ENCODE results near the gene STX1A. TPM values are rescaled to one million over a fixed set of nuclear protein-coding genes. Genes with fewer than 3 reads are reported as not detected.

The STX1A gene
- total RNA-seq, 3 donors from 2014 or later, result 5.9 to 9.5 (median 8.5) TPM

GRCh38 chr7:73739387-73739767 lies 19.9 kb upstream of the STX1A start:
- no peaks in the 10 kb centered on the region for H3K27me3 ChIP-seq
- H3K4me1 ChIP-seq, result peaks cover 0 to 20% of the 10 kb centered on the region in 2 donors
- H3K36me3 ChIP-seq, result no peaks in the 10 kb centered on the region
- H3K27ac ChIP-seq, result peak overlapping the region; percentile 97 to 99
- no peak for TF ChIP-seq CTCF (IDR thresholded peaks at IDR 0.05)
- TF ChIP-seq POLR2AphosphoS5 (IDR thresholded peaks at IDR 0.05), result no peak
- TF ChIP-seq POLR2A (IDR thresholded peaks at IDR 0.05), result no peak
- intact Hi-C loops (cut with DNase I; ENCODE audit: low total_unique reads), result no loop called here
- peak overlapping the region; percentile 71 to 84 (median 73) for H3K4me3 ChIP-seq
- no peaks in the 10 kb centered on the region for H3K9me3 ChIP-seq
- DNase-seq (ENCODE audit: low spot score in 2 of 2), result peak in 1 of 2 donors; percentile 40

- Histone ChIP-seq H3K9me3 (no peaks in the 10 kb centered on the region), H3K27ac (peak within 1 kb of the TSS; percentile 97 to 99), H3K4me3 (peak within 1 kb of the TSS; percentile 71 to 84 (median 73)), H3K27me3 (no peaks in the 10 kb centered on the region), H3K36me3 (no peaks in the 10 kb centered on the region), H3K4me1 (peaks cover 0 to 20% of the 10 kb centered on the region in 2 donors)
- intact Hi-C loops (cut with DNase I; ENCODE audit: low total_unique reads), result no loop called here
- TF ChIP-seq CTCF (IDR thresholded peaks at IDR 0.05), result no peak
- peak; percentile 95 to 98 (median 98) for TF ChIP-seq POLR2AphosphoS5 (IDR thresholded peaks at IDR 0.05)
- TF ChIP-seq POLR2A (IDR thresholded peaks at IDR 0.05), result peak; percentile 70
- peak; percentile 97 to 100 for DNase-seq (ENCODE audit: low spot score in 2 of 2)
Observed at GRCh38 chr7:73738612-73739386, 19.3 kb upstream of the STX1A start, which contains the start of gene ABHD11. TSS of gene ABHD11 (minus strand) at chr7:73738802. CDS start at chr7:73738770, 32 bp downstream.

DNA sequence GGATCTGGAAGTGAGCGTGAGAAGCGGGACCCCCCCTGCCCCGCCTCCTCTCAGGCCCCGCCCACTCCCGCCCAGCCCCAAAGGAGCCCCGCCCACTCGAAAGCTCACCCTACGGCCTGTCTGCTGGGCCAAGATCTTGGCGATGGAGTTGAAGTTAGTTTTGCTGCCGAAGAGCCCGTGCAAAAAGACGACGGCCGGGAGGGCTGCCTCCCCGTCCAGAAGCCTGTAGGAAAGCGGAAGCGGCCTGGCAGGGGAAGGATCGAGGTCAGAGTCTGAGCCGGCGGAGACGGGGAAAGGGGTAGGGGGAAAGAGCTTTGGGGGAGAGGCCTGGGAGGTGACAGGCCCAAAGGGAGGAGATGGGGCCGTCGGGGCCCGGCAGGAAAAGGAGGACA lies 18.7 kb upstream of the STX1A start:
- no peaks in the 10 kb centered on the region for H3K9me3 ChIP-seq
- intact Hi-C loops (cut with DNase I; ENCODE audit: low total_unique reads), result no loop called here
- peak overlapping the region; percentile 97 to 99 for H3K27ac ChIP-seq
- no peaks in the 10 kb centered on the region for H3K27me3 ChIP-seq
- peaks cover 0 to 20% of the 10 kb centered on the region in 2 donors for H3K4me1 ChIP-seq
- DNase-seq (ENCODE audit: low spot score in 2 of 2), result peak in 1 of 2 donors; percentile 44
- peak overlapping the region; percentile 71 to 84 (median 73) for H3K4me3 ChIP-seq
- TF ChIP-seq POLR2AphosphoS5 (IDR thresholded peaks at IDR 0.05) (no peak), CTCF (IDR thresholded peaks at IDR 0.05) (no peak), POLR2A (IDR thresholded peaks at IDR 0.05) (no peak)
- H3K36me3 ChIP-seq, result no peaks in the 10 kb centered on the region

- no peak for TF ChIP-seq POLR2AphosphoS5 (IDR thresholded peaks at IDR 0.05)
- no peak for TF ChIP-seq POLR2A (IDR thresholded peaks at IDR 0.05)
- TF ChIP-seq CTCF (IDR thresholded peaks at IDR 0.05), result no peak
- Histone ChIP-seq H3K27me3 (no peaks in the 10 kb centered on the region), H3K9me3 (no peaks in the 10 kb centered on the region), H3K4me3 (peak overlapping the region; percentile 71 to 84 (median 73)), H3K4me1 (peaks cover 0 to 20% of the 10 kb centered on the region in 2 donors), H3K27ac (peak overlapping the region; percentile 97 to 99), H3K36me3 (no peaks in the 10 kb centered on the region)
- intact Hi-C loops (cut with DNase I; ENCODE audit: low total_unique reads), result no loop called here
- DNase-seq (ENCODE audit: low spot score in 2 of 2), result no peak
Observed at GRCh38 chr7:73737491-73738219, 18.2 kb upstream of the STX1A start.

GRCh38 chr7:73736885-73737284 lies 17.4 kb upstream of the STX1A start:
- Histone ChIP-seq H3K9me3 (no peaks in the 10 kb centered on the region), H3K27ac (peak overlapping the region in 1 of 2 donors; percentile 99), H3K4me1 (peaks cover 0 to 13% of the 10 kb centered on the region in 2 donors), H3K4me3 (no peak overlapping the region), H3K27me3 (no peaks in the 10 kb centered on the region), H3K36me3 (no peaks in the 10 kb centered on the region)
- intact Hi-C loops (cut with DNase I; ENCODE audit: low total_unique reads), result no loop called here
- DNase-seq (ENCODE audit: low spot score in 2 of 2), result no peak
- no peak for TF ChIP-seq POLR2AphosphoS5 (IDR thresholded peaks at IDR 0.05)
- TF ChIP-seq POLR2A (IDR thresholded peaks at IDR 0.05), result no peak
- TF ChIP-seq CTCF (IDR thresholded peaks at IDR 0.05), result no peak
